Keratinocyte (primary cell): ENCODE data around the gene ATRNL1. TPM values are rescaled to one million over a fixed set of nuclear protein-coding genes. Genes with fewer than 3 reads are reported as not detected.

Experiments
- DNase-seq: peaks from one replicate; pipeline ENCODE4 v3.0.0-alpha.2; 2011; ENCODE audit warnings: low read depth, missing footprints, low spot score
- FAIRE-seq: peaks from 2 replicates; lab custom pipeline; 2011; peaks lifted over from hg19 to GRCh38; lab: Jason Lieb, UNC
- H2AFZ ChIP-seq: 2 replicates; pipeline ENCODE4 v1.6.0; 2012; ENCODE audit warnings: low read length, control low read depth, inconsistent platforms; ENCODE audit not compliant: control insufficient read depth
- H3K27ac ChIP-seq: 2 replicates; pipeline ENCODE4 v1.5.1; 2011; ENCODE audit warnings: low read length; ENCODE audit not compliant: control insufficient read depth, insufficient read depth
- H3K27me3 ChIP-seq: 3 replicates; pipeline ENCODE4 v1.6.0; 2011; ENCODE audit warnings: low read length; ENCODE audit not compliant: control insufficient read depth, insufficient read depth; ENCODE audit errors: extremely low read depth
- H3K36me3 ChIP-seq, 2 experiments: 2 replicates in 1 of 2; 3 replicates in 1 of 2; pipeline ENCODE4 v1.5.1; 2011; ENCODE audit warnings: low read length in 2 of 2, mild to moderate bottlenecking in 1 of 2; ENCODE audit not compliant: control insufficient read depth in 2 of 2, insufficient read depth in 2 of 2; ENCODE audit errors: extremely low read depth in 1 of 2
- H3K4me1 ChIP-seq: 3 replicates; pipeline ENCODE4 v1.5.1; 2011; ENCODE audit warnings: low read length; ENCODE audit not compliant: control insufficient read depth, insufficient read depth; ENCODE audit errors: extremely low read depth
- H3K4me2 ChIP-seq: 3 replicates; pipeline ENCODE4 v1.6.0; 2011; ENCODE audit warnings: low read depth, low read length; ENCODE audit not compliant: control insufficient read depth, insufficient read depth; ENCODE audit errors: extremely low read depth
- H3K4me3 ChIP-seq, 3 experiments: fragments of 200-600 bp in 1 of 3; sonication (generic) in 1 of 3; 2 replicates in 2 of 3; 3 replicates in 1 of 3; pipeline ENCODE4 v1.5.1; 2011 to 2016; ENCODE audit warnings: low read length in 3 of 3, mild to moderate bottlenecking in 3 of 3, control low read depth in 2 of 3, inconsistent platforms in 1 of 3, low read depth in 1 of 3, mixed read lengths in 1 of 3, mixed run types in 1 of 3, moderate library complexity in 1 of 3; ENCODE audit not compliant: control insufficient read depth in 2 of 3, insufficient read depth in 2 of 3; ENCODE audit errors: extremely low read depth in 1 of 3
- H3K79me2 ChIP-seq: 2 replicates; pipeline ENCODE4 v1.6.0; 2012; ENCODE audit warnings: low read length; ENCODE audit not compliant: control insufficient read depth, insufficient read depth
- H3K9ac ChIP-seq: 3 replicates; pipeline ENCODE4 v1.6.0; 2011; ENCODE audit warnings: low read length; ENCODE audit not compliant: control insufficient read depth, insufficient read depth; ENCODE audit errors: extremely low read depth
- H3K9me1 ChIP-seq: 3 replicates; pipeline ENCODE4 v1.6.0; 2011; ENCODE audit warnings: low read length; ENCODE audit not compliant: control insufficient read depth, insufficient read depth; ENCODE audit errors: extremely low read depth
- H3K9me3 ChIP-seq: 2 replicates; pipeline ENCODE4 v1.5.1; 2012; ENCODE audit warnings: low read depth, low read length; ENCODE audit not compliant: control insufficient read depth
- H4K20me1 ChIP-seq: 3 replicates; pipeline ENCODE4 v1.6.0; 2011; ENCODE audit warnings: low read length; ENCODE audit not compliant: control insufficient read depth, insufficient read depth; ENCODE audit errors: extremely low read depth
- CTCF ChIP-seq, 3 experiments: IDR thresholded peaks in 1 of 3; conservative IDR thresholded peaks in 1 of 3; optimal IDR thresholded peaks in 1 of 3; 2 replicates in 2 of 3; 3 replicates in 1 of 3; pipeline versions ENCODE3 to v1.5.1; 2011; ENCODE audit warnings: low read length in 3 of 3, mild to moderate bottlenecking in 3 of 3, moderate library complexity in 2 of 3, control low read depth in 1 of 3, inconsistent platforms in 1 of 3; ENCODE audit not compliant: insufficient read depth in 2 of 3; ENCODE audit errors: extremely low read depth in 1 of 3
- EZH2 ChIP-seq: IDR thresholded peaks from one replicate; pipeline ENCODE4 v1.6.1; 2012; ENCODE audit warnings: inconsistent platforms, mild to moderate bottlenecking, low read length, moderate library complexity
- dilution Hi-C: fragments of 300-500 bp; cut with MboI; formaldehyde crosslinking; loops from one replicate; pipeline ENCODE4 v1.7.0; 2020; ENCODE audit warnings: low sequenced_read_pairs; ENCODE audit not compliant: extremely low pct_ligation_motif_present
- polyA plus RNA-seq, 5 experiments: library from polyadenylated mRNA; depleted of rRNA in 3 of 5; stranded (reverse) in 3 of 5; stranded (forward) in 1 of 5; unstranded in 1 of 5; fragments of >200 nt; gene quantifications; 1 replicate in 1 of 5; 2 replicates in 3 of 5; 3 replicates in 1 of 5; pipeline versions ENCODE4 v1.2.1 to v1.2.3, GENCODE V29; 2011 to 2012; ENCODE audit warnings: missing spikeins in 2 of 5, low read depth in 1 of 5, low replicate concordance in 1 of 5

Gene ATRNL1
- polyA plus RNA-seq, 1 donor (not counting 4 experiments of a cell fraction or from before 2014, with no cell fraction given), result 0.07 TPM

GRCh38 chr10:115638246-115638645 lies 545.1 kb downstream of the ATRNL1 start:
- H3K27me3 ChIP-seq, result no peaks in the 10 kb centered on the region
- no peak overlapping the region for H3K4me2 ChIP-seq
- DNase-seq, result no peak
- dilution Hi-C loops, result no loop called here
- no peaks in the 10 kb centered on the region for H4K20me1 ChIP-seq
- H3K36me3 ChIP-seq, result no peaks in the 10 kb centered on the region
- no peaks in the 10 kb centered on the region for H3K9me3 ChIP-seq
- no peak for FAIRE-seq
- no peaks in the 10 kb centered on the region for H3K79me2 ChIP-seq
- no peak overlapping the region for H3K4me3 ChIP-seq
- H3K27ac ChIP-seq, result no peak overlapping the region
- H3K9me1 ChIP-seq, result no peaks in the 10 kb centered on the region
- H3K4me1 ChIP-seq, result no peaks in the 10 kb centered on the region
- H3K9ac ChIP-seq, result no peak overlapping the region
- H2AFZ ChIP-seq, result no peak overlapping the region
- no peak for TF ChIP-seq CTCF (optimal IDR thresholded peaks at IDR 0.05 in 1 of 3, IDR thresholded peaks at IDR 0.05 in 1 of 3, conservative IDR thresholded peaks at IDR 0.05 in 1 of 3; ENCODE audit: extremely low read depth in 1 of 3, insufficient read depth in 2 of 3, low read length in 3 of 3)
- no peak for TF ChIP-seq EZH2

- H4K20me1 ChIP-seq, result no peaks in the 10 kb centered on the region
- FAIRE-seq (no peak), DNase-seq (no peak)
- dilution Hi-C loops, result no loop called here
- no peaks in the 10 kb centered on the region for H3K9me3 ChIP-seq
- TF ChIP-seq EZH2 (no peak), CTCF (optimal IDR thresholded peaks at IDR 0.05 in 1 of 3, IDR thresholded peaks at IDR 0.05 in 1 of 3, conservative IDR thresholded peaks at IDR 0.05 in 1 of 3; ENCODE audit: extremely low read depth in 1 of 3, insufficient read depth in 2 of 3, low read length in 3 of 3) (no peak)
- no peak overlapping the region for H3K9ac ChIP-seq
- no peaks in the 10 kb centered on the region for H3K79me2 ChIP-seq
- H3K27ac ChIP-seq, result no peak overlapping the region
- no peaks in the 10 kb centered on the region for H3K9me1 ChIP-seq
- H3K4me3 ChIP-seq, result no peak overlapping the region
- H3K27me3 ChIP-seq, result no peaks in the 10 kb centered on the region
- H3K36me3 ChIP-seq, result no peaks in the 10 kb centered on the region
- H2AFZ ChIP-seq, result no peak overlapping the region
- H3K4me2 ChIP-seq, result no peak overlapping the region
- no peaks in the 10 kb centered on the region for H3K4me1 ChIP-seq
Observed at GRCh38 chr10:115649217-115649616, 556.1 kb downstream of the ATRNL1 start.
